ENCODE data around the gene GRIA3. TPM values are rescaled to one million over a fixed set of nuclear protein-coding genes. Genes with fewer than 3 reads are reported as not detected.
"Not testable (repeated sequence)": the region's sequence is repeated elsewhere in the genome, so short reads cannot be mapped to it uniquely, and the experiment has no call there.

GRIA3 gene
- polyA plus RNA-seq, 10 donors = 2.5 to 8.0 (median 3.2) TPM

DNA sequence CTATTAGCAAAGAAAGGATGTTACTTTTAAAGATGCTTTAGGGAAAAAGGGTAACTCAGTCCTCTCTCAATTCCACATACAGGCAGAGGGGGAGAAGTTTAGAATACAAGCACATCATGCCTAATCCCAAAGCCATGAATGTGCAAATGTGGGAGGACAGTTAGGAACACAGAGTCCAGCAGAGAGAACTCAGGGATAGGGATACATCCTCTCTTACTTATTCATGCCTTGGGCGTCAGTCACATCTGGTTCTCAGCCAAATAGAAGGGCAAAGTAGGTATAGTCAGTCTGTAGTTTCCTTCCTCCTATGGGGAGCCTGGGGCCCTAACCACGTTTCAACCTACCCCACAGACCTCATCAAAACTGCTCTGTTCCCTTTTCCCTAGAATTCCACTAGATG, 87.8 kb downstream of the GRIA3 start:
- no peak for DNase-seq

DNA sequence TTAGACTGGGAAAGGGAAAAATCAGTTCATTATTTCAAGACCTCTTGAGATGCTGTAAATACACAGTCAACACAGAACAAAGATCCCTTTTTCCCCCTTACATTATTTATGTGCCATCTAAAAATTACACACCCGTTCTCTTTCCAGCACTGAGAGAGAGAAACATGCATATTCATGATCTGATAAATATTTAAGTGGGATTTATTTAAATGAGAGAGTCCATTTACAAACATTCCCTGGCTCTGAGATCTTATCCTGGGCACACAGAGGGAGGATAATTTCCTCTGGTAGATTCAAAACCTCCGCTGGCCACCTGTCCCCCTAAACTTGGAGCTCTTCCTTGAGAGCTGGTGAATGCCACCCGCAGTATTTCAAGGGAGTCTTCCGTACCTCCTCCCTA, 88.6 kb downstream of the GRIA3 start:
- DNase-seq = no peak

DNA sequence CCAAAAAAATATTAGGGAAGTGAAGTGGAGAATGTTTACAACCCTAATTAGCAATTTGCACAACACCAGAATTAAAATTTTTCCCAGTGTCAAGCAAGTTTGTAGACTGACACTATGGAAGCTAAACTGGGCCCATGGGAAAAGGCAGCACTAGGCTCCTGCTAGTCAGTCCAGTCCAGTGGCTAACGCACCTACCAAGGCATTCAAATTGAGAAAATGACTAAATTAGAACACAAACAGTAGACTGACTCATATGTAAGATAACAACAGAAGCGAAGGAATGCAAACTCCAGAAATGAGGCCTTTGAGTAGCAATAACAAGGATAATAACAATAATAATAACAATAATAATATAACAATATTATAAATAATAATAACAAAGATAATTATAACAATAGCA, 90.7 kb downstream of the GRIA3 start:
- no peak for DNase-seq

DNA sequence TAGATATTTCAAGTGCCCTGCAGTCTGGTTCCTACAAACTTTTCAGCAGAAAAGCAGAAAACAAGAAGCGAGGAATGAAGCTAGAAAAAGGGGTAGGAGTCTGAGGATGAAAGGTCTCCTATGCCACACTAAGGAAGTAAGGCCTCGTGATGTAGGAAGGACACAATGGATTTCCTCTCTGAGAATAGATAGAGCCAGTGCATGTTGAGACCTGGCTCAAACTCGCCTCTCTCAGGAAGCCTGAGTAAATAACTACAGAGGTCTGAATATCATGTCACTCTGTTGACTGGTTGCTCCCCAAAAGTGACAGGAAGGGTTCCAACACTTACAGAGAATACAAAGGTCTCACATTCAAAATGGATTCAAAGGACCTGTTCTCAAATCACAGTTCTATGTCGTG, 93.3 kb downstream of the GRIA3 start:
- no peak for DNase-seq

DNA sequence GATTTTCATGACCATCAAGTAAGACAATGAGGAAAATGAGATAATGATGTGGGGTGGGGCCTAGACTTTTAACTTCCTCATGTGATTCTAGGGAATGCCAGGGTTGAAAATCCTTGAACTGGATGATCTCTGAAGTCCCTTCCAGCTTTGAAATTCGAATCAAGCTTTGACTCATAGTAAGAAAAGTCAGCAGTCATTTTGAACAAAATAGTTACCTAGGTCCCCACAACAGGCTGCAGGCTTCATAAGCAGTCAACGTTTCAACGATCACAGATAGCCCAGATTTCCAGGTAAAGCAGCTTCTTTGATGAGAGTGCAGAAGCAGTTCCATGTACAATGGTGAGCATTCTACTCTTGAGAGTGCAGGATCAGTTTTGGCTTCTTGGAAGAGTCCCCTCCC, 93.7 kb downstream of the GRIA3 start:
- no peak for DNase-seq

DNA sequence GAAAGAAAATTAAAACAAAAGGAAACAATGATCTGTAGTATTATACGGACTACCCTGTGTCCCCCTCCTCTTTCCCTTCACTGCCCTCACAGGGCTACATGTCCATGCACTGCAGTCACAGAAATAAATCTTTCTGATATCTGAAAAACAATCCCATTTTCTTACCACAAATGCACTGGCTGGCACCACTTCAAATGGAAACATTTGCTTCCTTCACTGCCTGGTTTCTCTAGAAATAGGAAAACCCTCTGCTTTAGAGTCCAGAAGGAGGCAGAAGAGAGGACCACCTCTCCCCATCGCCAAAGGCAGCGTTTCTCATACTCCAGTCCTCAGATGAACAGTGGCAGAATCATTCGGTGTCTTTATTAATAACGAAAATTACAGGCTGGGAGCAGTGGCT, 98.2 kb downstream of the GRIA3 start:
- no peak for DNase-seq

DNA sequence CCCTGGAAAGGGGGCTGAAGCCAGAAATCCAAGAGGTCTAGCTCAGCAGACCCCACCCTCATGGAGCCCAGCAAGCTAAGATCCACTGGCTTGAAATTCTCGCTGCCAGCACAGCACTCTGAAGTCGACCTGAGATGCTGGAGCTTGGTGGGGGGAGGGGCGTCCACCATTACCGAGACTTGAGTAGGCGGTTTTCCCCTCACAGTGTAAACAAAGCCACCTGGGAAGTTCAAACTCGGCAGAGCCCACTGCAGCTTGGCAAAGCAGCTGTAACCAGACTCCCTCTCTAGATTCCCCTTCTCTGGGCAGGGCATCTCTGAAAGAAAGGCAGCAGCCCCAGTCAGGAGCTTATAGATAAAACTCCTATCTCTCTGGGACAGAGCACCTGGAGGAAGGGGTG, 99.3 kb downstream of the GRIA3 start:
- DNase-seq = not testable (repeated sequence)

DNA sequence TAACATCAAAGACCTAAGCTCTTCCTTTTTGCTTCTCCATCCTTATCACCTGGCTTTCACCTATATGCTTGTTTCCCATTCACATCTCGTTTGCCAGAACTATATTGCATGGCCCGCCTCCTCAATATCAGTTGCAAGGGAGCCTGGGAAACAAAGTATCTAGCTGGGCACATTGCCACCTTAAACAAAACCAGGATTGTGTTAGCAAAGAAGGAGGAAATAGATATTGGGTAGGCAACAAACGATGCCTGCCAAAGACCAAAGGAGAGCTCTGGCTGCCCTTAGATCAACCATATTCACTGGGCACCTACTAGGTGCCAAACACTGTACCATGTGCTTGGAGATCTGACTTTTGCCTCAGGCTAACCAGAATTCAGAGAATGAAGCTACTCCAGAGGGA, 107.5 kb downstream of the GRIA3 start:
- DNase-seq = no peak

DNA sequence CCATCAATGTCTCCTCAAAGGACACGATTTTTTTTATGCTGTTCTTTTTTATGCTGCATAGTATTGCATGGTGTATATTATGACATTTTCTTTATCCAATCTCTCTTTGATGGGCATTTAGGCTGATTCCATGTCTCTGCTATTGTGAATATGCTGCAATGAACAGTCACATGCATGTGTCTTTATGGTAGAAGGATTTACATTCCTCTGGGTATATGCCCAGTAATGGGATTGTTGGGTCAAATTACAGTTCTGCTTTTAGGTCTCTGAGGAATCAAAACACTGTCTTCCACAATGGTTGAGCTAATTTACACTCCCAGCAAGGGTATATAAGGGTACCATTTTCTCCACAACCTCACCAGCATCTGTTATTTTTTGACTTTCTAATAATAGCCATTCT, 113.9 kb downstream of the GRIA3 start:
- no peak for DNase-seq

DNA sequence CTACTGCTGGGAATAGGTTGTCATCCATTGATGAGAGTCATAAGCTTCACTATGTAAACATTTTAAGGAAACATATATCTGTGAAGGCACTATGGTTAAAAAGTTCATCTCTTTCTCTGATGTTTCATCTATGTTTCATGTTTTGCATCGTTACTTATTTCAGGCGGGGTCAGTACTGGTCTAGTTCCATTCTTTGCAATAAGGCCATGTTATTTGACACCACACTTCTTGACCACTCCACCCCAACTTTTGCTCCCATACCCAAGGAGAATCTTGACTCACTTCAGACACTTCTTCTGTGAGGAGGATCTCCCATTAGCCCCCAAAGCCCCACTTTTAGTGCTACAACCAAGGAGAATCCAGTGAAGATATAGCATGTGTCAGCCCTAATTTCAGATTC, 119.4 kb downstream of the GRIA3 start:
- DNase-seq = no peak

DNA sequence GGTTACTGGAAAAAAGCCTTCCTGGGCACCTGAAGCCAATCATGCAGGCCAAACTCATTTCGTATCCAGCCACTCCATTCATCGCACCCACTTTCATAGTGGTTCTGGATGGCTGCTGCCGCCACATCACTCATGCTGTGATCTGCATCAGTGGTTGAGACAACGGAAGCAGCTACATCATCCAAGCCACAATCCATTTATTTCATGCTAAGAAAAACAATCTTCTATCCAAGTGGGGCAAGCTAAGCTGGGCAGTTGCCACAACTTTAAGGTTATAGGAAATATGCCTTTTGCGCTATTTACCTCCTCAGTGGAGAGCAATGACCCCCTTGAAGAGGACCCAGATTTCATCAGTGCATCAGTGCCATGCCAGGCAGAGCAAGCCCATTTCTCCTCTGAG, 124.6 kb downstream of the GRIA3 start:
- DNase-seq = no peak

DNA sequence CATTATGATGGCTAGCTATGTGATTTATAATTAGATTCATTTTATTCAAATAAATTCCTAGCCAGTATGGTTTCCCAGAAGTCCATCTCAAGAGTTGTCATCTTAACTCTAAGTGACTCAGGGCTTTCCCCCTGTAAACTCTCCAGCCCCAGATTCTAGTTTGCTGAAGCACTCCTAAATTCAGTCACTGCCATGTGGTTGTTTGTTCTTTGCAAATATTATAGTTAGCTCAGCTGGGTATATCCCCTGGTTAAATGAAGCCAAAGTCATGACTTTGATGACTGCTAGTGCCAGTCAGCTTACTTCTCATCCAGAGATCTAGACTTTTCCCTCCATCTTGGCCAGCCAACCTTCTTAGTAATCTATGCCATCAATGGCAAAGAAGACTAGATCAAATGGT, 126.0 kb downstream of the GRIA3 start:
- DNase-seq = no peak

DNA sequence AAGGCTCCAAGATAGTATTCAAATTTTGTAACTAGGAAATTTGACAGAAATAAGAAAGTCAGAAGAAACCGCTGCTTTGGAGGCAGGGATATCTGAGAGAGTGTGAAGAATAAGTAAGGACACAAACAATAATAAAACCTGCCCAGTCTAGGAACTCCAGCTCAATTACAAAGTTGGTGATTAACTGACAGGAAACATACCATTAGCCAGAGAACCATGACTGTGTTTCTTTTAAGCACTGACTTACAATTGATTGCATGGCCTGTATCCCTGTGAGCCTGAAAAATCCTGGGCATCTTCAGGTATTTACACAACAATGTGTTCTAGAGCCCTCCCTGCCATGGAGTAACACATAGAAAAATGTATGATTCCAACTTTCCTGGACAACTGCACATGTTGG, 127.4 kb downstream of the GRIA3 start:
- no peak for DNase-seq

DNA sequence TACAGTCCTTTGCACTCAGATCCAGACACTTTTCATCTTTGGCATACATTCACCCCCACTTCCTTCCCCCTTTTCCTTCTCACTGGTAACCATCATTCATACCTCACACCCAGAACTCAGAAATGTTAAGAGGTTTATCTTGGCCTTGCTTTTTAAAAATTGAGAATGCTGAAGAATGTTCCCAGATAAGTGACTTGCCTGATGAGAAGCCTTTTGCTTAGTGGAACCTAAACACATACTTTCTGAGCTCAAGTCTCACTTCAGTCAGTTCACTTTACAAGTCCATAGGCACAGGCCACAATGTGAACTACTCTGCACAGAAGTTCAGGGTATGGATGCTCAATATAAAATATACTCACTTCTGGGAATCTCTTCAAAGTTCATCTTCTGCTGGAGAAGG, 129.4 kb downstream of the GRIA3 start:
- DNase-seq = no peak

DNA sequence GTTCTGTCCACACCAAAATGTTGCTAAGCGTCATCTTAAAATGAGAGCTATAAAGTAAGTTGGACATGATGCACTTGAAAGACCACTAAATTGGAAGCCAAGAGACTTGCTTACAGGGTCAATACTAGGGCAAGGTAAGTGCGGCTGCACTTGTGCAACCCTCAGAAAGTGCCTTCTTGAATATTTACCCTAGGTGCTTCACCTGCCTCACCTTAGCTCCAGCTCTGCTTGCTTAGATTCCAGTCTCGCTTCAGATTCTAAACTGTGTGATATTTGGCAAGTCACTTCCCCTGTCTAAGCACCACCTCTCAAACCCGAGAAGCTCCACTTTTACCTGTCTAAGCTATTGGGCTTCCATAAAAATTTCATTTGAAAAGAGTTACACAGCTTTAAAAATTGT, 136.5 kb downstream of the GRIA3 start:
- DNase-seq = no peak

DNA sequence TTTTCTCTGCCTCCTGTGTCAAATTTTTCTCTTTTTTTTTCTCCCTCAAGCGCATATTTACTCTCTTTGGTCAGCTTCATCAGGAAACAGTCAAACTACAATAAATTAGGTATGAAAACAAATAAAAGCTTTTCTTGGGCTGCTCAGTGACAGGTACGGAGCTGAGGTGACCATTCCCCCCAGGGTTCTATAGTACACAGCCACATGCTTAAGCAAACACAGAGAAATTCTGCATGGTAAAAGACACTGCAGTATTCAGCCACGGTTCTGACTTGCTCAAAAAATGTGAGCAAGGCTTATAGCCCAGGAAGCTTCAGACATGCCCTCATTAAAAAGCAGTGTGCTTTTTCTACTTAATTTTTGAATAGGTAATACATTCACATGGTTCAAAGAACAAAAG, 138.5 kb downstream of the GRIA3 start:
- DNase-seq = no peak

DNA sequence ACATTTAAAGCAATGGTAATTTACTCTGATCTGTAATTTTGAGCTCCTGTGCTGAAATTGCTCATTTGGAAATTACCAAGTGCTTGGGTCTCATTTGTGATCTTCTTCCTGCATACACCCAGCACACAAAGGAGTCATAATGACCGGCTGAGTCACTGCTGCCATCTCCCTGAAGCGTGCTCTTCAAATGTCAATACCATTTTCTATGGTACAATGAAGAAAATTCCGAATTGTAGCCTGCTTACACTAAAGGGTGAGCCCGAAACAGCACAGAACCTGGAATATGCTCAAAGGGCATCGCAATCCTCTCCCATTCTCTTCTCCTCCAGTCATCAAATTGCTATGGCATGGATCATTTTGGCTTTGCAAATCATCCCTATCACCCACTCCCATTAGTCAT, 140.5 kb downstream of the GRIA3 start:
- DNase-seq = no peak

DNA sequence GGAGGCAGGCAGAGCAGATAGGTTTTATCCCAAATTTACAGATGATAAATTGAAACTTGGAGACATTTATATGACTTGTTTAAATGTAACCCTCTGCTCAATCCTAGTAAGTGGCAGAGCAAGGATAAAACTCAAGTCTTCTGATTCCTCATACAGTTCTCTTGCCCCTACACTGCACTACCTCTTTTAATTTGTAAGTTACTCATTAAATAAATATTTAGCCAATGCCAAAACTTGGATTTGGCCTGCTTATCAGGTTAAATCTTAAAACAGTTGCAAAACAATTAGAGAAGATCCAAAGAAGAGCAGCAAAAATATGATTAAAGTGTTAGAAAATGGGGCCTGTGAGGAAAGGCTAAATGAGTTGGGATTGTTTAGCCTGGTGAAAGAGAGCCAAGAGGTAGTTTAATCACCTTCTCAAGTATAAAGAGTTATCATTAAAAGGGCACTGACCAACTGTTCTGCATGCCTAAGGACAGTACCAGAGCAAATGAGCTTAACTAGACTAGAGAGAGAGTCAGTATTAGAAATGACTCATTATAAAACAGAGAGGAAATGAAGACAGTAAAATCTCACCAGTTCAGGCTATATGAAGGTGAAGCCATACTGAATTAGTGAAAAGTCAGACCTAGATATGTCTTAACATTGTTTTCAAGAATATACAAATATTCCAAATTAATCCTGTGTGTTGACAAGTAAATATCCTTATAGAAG, 146.3 kb downstream of the GRIA3 start:
- no peak for DNase-seq

DNA sequence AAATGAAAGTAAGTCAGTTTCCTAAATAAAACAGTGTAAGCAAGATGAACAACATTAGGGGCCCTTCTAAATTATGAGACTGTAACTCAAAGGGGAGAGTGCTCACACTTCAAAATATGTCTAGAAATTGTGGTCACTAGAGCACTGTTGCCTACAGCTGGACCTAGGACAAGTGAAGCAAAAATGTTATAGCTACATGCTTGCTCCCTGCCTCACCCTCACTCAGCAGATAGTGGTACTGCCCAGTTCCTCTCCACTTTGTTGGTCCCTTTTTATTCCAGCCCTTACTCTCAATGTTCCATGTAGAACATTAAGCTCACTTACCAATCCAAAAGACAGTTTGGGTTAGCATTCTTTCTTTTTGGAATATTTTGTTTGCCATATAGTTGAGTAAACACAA, 147.3 kb downstream of the GRIA3 start:
- no peak for DNase-seq

DNA sequence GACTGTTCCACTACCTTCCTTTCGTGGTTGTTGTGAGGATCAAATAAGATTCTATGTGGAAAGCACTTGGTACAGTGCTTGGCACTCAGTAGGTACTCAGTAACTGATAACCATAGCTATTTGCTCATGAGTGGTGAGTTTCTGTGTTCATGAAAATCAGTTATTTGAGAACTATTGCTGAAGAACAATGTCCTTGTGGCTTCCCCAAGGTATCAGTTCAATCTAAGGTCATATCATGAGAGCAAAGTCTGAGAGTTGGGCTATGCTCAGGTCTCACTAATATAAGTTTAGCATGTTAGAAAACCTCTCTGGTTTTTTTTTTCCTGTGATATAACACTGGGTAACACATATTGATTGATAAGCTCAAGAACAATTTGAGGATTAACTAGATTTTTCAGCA, 147.8 kb downstream of the GRIA3 start:
- no peak for DNase-seq

DNA sequence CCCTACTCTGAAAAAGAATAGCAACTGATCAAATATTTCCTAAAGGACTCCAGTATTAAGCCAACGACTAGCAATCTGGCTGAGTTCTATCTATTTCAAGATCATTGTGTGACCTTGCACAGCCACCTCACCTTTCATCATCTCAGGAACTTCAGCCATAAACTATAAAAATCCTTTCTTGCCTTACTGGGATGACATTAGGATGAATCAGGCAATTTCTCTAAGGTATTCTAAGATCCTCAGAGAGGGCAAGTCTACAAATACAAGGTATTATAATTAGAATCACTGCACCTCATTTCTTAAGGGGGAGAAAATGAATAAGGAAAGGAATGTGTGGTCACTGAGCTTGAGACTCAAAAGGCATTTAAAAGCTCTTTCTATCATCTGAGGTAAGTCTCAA, 152.6 kb downstream of the GRIA3 start:
- DNase-seq = no peak

DNA sequence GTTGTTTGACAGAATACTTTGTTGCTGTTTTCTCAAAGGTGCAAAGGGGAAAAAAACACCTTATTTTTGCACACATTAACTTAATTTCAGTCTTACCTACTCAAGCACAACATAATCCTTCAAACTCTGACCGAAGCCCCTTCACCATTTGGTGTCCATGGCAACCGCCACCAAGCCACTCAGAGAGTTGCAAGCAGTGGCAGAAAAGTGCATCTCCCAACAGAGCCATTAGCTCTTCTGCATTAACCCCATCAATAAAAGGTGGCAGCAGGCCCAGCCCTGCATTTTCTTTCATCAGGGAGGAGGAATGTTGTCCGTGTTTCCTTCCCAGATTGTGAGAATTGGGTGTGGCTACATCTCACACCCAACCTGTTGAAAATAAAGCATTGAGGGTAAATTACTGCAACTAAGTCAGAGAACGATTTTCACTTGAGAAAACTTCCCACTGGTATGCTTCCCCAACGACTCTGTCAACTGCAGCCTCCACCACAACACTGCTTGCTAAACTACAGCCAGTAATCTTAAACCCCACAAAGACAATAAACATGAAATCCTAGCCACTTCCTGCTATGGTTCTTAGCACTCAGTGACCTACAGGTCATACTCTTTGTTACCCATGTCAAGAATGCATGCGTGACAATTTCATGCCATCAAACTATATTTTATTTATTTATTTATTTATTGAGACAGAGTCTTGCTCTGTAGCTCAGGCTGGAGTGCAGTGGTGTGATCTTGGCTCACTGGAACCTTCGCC, 154.0 kb downstream of the GRIA3 start:
- no peak for DNase-seq

DNA sequence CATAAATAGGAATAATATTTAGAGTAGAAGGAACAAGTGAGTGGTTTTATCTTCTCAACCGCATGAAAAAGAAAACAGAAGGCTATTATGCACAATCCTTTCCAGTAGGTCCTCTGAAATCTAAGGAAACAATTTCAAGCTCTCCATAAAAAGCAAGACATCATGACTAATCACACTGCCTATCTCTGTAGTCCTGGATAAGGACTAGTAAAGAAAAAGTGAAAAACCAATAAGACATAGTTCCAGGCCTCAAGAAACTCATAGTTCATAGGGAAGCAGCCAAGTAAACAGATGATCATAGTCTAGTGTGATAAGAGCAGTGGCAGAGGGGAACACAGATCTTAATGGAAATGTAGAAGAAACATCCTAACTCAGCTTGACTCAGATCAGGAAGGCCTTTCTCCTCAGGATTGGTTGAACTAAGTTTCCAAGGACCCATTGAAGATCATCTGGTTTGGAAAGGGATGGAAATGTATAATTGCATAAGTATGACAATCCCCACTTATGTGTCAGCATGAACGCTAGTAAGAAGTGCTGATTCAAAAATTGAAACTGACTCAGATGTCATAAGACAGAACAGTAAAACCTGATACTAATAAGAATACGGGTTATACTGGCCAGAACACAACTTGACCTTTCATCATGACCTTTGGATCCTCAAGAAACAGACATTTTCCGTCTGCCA, 155.3 kb downstream of the GRIA3 start:
- peak in 1 of 3 donors; percentile 37 for DNase-seq
